Mesendoderm (in vitro differentiated cells): ENCODE results near the gene UBE2H.
A peak's percentile ranks its signal among the peaks of the same experiment; 100 is the strongest.
"Not testable (repeated sequence)": the region's sequence is repeated elsewhere in the genome, so short reads cannot be mapped to it uniquely, and the experiment has no call there.

Experiments used
- DNase-seq: peaks from one replicate; pipeline ENCODE4 v3.0.0; 2013
- H2AK5ac ChIP-seq: 2 replicates; pipeline ENCODE4 v1.6.1; 2013; ENCODE audit warnings: low read length, inconsistent platforms
- H2BK120ac ChIP-seq: 2 replicates; pipeline ENCODE4 v1.6.1; 2013; ENCODE audit warnings: low read depth, mild to moderate bottlenecking, low read length, moderate library complexity, mixed read lengths
- H2BK15ac ChIP-seq: replicated peaks from 2 replicates; pipeline ENCODE4 v1.6.1; 2013; ENCODE audit warnings: low read depth, mild to moderate bottlenecking, moderate library complexity
- H2BK5ac ChIP-seq: 2 replicates; pipeline ENCODE4 v1.6.1; 2013; ENCODE audit warnings: low read length, inconsistent platforms
- H3K18ac ChIP-seq: 2 replicates; pipeline ENCODE4 v1.6.1; 2013; ENCODE audit warnings: mild to moderate bottlenecking, low read length, mixed read lengths
- H3K23ac ChIP-seq: one replicate; pipeline ENCODE4 v1.6.1; 2013; ENCODE audit warnings: low read length
- H3K27ac ChIP-seq: 2 replicates; pipeline ENCODE4 v1.5.1; 2013; ENCODE audit warnings: low read depth, mild to moderate bottlenecking, inconsistent platforms, low read length, moderate library complexity
- H3K27me3 ChIP-seq: 2 replicates; pipeline ENCODE4 v1.6.1; 2013; ENCODE audit warnings: low read length, control low read depth, mild to moderate bottlenecking, inconsistent platforms; ENCODE audit not compliant: insufficient read depth, poor library complexity
- H3K36me3 ChIP-seq: 2 replicates; pipeline ENCODE4 v1.6.1; 2013; ENCODE audit warnings: low read length, inconsistent platforms; ENCODE audit not compliant: control insufficient read depth, insufficient read depth
- H3K4ac ChIP-seq: one replicate; pipeline ENCODE4 v1.6.1; 2013; ENCODE audit warnings: low read depth, mild to moderate bottlenecking, low read length, moderate library complexity
- H3K4me1 ChIP-seq: 2 replicates; pipeline ENCODE4 v1.6.1; 2013; ENCODE audit warnings: low read depth, low read length, inconsistent platforms; ENCODE audit not compliant: control insufficient read depth
- H3K4me2 ChIP-seq: 2 replicates; pipeline ENCODE4 v1.6.1; 2013; ENCODE audit warnings: low read length
- H3K4me3 ChIP-seq: 2 replicates; pipeline ENCODE4 v1.5.1; 2013; ENCODE audit warnings: mild to moderate bottlenecking, low read length
- H3K56ac ChIP-seq: one replicate; pipeline ENCODE4 v1.6.1; 2013; ENCODE audit warnings: low read length
- H3K79me1 ChIP-seq: 2 replicates; pipeline ENCODE4 v1.6.1; 2013; ENCODE audit warnings: low read length, inconsistent platforms
- H3K79me2 ChIP-seq: 2 replicates; pipeline ENCODE4 v1.6.1; 2013; ENCODE audit warnings: mild to moderate bottlenecking, low read length; ENCODE audit not compliant: control insufficient read depth, insufficient read depth
- H3K9ac ChIP-seq: 2 replicates; pipeline ENCODE4 v1.6.1; 2013; ENCODE audit warnings: low read length, inconsistent platforms
- H4K5ac ChIP-seq: one replicate; pipeline ENCODE4 v1.6.1; 2013; ENCODE audit warnings: low read length
- H4K8ac ChIP-seq: one replicate; pipeline ENCODE4 v1.6.1; 2013; ENCODE audit warnings: low read depth, mild to moderate bottlenecking, control low read depth, low read length, moderate library complexity
- WGBS: extraction: QIAGEN DNeasy Blood & Tissue Kit; methylation state at CpG from one replicate; pipeline ENCODE4 v1.1.7; 2013; ENCODE audit warnings: low lambda C conversion rate, missing lambda C conversion rate; ENCODE audit not compliant: insufficient coverage; ENCODE audit errors: extremely low coverage; 5-methylcytosine and 5-hydroxymethylcytosine counted together

The UBE2H gene

DNA sequence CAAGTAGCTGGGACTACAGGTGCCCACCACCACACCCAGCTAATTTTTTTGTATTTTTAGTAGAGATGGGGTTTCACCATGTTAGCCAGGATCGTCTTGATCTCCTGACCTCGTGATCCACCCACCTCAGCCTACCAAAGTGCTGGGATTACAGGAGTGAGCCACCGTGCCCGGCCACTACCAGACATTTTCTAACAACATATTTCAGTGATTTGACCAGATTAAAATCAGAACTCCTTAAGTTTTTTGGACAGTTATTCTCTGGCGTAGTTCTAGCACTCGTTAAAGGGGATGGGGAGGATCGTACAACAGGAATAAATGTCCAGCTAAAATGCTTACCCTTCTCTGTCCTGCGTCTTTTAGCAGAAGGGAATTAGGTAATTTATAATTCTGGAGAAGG, 88.1 kb downstream of the UBE2H start:
- not testable (repeated sequence) for H2BK120ac ChIP-seq, H3K79me2 ChIP-seq, H3K18ac ChIP-seq, H3K23ac ChIP-seq, H3K9ac ChIP-seq, H3K4ac ChIP-seq, H3K79me1 ChIP-seq, H3K4me1 ChIP-seq, H3K27me3 ChIP-seq, H3K27ac ChIP-seq, H2BK5ac ChIP-seq, H2BK15ac ChIP-seq, H3K4me2 ChIP-seq, H4K8ac ChIP-seq, H3K36me3 ChIP-seq, H3K4me3 ChIP-seq, H3K56ac ChIP-seq, H2AK5ac ChIP-seq, DNase-seq, H4K5ac ChIP-seq
- WGBS, result no CpG with 5 or more reads among the region's 8 CpGs

DNA sequence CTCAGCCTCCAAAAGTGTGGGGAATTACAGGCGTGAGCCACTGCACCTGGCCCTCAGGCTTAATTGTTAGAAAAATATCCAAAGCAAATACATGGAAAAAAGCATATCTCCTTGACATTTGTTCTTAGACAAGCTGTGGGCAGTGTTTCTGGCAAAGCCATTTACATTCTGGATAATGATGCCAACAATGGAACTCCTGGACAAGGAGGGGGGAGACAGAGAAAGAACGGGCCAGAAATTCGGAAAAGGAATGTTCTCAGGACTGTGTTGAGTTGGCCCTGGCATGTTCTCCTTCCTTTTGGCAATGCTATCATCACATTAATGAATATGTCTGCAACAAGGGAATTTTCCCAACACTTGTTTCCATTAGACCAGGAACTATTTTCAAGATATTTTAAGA, 88.7 kb downstream of the UBE2H start:
- Histone ChIP-seq H3K79me2 (no peaks in the 10 kb centered on the region), H3K27ac (no peak overlapping the region), H3K23ac (no peak overlapping the region), H3K18ac (no peak overlapping the region), H2BK5ac (no peak overlapping the region), H3K4me2 (no peak overlapping the region), H2AK5ac (no peak overlapping the region), H3K4me3 (no peak overlapping the region), H2BK120ac (no peak overlapping the region), H3K9ac (no peak overlapping the region), H3K79me1 (peaks cover 2% of the 10 kb centered on the region), H3K36me3 (no peaks in the 10 kb centered on the region), H4K8ac (no peak overlapping the region), H4K5ac (no peak overlapping the region), H3K56ac (no peak overlapping the region), H3K4ac (no peak overlapping the region), H2BK15ac (no peak overlapping the region), H3K27me3 (no peaks in the 10 kb centered on the region), H3K4me1 (peaks cover 3% of the 10 kb centered on the region)
- WGBS, result no CpG with 5 or more reads among the region's 3 CpGs
- DNase-seq, result no peak

DNA sequence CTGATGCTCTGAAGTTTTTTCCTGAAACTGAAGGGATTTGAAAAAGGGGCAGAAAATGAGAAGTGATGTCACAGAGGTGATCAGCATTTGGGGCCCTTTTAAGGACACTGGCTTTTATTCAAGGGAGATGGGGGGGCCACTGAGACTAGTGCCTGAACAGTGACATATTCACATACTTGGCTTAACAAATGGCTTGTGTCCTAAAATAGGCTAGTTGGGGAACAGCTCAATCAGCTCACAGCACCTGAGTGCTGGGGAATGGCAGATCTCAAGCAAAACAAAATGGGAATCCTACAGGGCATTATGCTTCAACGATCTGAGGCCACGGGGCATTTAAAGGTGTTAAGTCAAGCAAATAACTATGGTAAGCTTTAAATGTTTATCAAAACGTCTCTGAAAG, 90.1 kb downstream of the UBE2H start:
- Histone ChIP-seq H3K23ac (no peak overlapping the region), H3K4me3 (no peak overlapping the region), H3K18ac (no peak overlapping the region), H3K4me2 (no peak overlapping the region), H4K8ac (no peak overlapping the region), H3K79me1 (peaks cover 2% of the 10 kb centered on the region), H3K4me1 (peaks cover 3% of the 10 kb centered on the region), H4K5ac (no peak overlapping the region), H3K36me3 (no peaks in the 10 kb centered on the region), H3K79me2 (no peaks in the 10 kb centered on the region), H3K4ac (no peak overlapping the region), H2AK5ac (no peak overlapping the region), H2BK5ac (no peak overlapping the region), H3K9ac (no peak overlapping the region), H3K27me3 (no peaks in the 10 kb centered on the region), H3K56ac (no peak overlapping the region), H3K27ac (no peak overlapping the region), H2BK15ac (no peak overlapping the region), H2BK120ac (no peak overlapping the region)
- WGBS, result no CpG with 5 or more reads among the region's 3 CpGs
- peak; percentile 32 for DNase-seq

DNA sequence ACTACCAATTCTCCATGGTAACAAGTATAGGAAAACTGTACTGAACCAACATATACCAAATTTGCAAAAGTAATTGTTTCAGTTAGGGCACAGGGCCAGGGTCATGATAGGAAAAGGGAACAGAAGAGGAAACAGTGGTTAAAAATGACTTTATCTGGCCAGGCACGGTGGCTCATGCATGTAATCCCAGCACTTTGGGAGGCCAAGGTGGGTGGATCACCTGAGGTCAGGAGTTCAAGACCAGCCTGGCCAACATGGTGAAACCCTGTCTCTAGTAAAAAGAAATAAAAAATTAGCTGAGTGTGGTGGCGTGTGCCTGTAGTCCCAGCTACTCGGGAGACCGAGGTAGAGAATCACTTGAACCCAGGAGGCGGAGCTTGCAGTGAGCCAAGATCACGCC, 92.0 kb downstream of the UBE2H start:
- not testable (repeated sequence) for H3K18ac ChIP-seq, H3K27ac ChIP-seq, H2BK5ac ChIP-seq, H3K4me2 ChIP-seq, H3K79me2 ChIP-seq, DNase-seq, H3K36me3 ChIP-seq, H4K5ac ChIP-seq, H3K4me3 ChIP-seq, H3K79me1 ChIP-seq, H2AK5ac ChIP-seq, H3K9ac ChIP-seq, H4K8ac ChIP-seq, H3K56ac ChIP-seq, H2BK15ac ChIP-seq, H3K4me1 ChIP-seq, H3K27me3 ChIP-seq, H3K4ac ChIP-seq, H2BK120ac ChIP-seq, H3K23ac ChIP-seq
- no CpG with 5 or more reads among the region's 6 CpGs for WGBS

DNA sequence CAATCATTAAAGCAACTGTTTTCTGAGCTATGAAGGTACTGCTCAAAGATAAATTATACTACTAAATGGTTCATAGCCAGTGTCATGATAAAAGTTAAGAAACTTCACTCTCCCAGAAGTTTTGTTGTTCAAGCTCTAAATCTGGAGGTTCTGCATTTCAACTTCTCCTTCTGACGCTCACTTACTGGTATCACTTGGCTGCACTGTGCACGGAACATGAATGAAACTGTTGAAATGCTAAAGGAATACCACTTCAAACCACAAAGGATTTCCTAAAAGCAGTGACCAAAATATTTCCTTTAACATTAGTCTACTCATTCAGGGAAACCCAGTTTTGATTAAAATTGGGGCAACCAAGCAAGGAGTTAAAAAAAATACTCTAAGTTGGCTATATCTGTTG, 93.6 kb downstream of the UBE2H start:
- no peak overlapping the region for H3K4me3 ChIP-seq

DNA sequence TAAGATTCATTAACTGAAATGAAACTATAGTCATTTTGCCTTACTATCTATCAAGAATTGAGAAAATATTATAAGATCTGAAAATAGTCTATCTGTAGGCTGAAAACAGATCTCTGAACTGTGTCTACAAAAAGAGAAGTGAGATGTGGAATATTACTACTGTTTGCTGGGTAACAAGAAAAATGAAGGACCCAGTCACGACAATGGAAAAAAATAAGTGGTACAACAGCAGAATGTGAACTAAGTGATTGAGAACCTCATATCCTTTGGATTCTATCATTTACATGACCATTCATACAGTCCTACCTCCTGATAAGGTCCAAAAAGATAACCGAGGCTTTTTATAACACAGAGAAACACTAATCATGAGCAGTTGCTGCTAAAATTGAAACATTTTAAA, 94.3 kb downstream of the UBE2H start:
- Histone ChIP-seq H3K18ac (no peak overlapping the region), H3K4me3 (no peak overlapping the region), H3K79me1 (peaks cover 2% of the 10 kb centered on the region), H3K79me2 (no peaks in the 10 kb centered on the region), H3K27me3 (no peaks in the 10 kb centered on the region), H3K27ac (no peak overlapping the region), H3K23ac (no peak overlapping the region), H3K4me1 (peaks cover 3% of the 10 kb centered on the region), H4K8ac (no peak overlapping the region), H2AK5ac (no peak overlapping the region), H2BK120ac (no peak overlapping the region), H4K5ac (no peak overlapping the region), H2BK5ac (no peak overlapping the region), H3K36me3 (no peaks in the 10 kb centered on the region), H3K4ac (no peak overlapping the region), H3K4me2 (no peak overlapping the region), H3K56ac (no peak overlapping the region), H2BK15ac (no peak overlapping the region), H3K9ac (no peak overlapping the region)
- DNase-seq, result no peak
- WGBS, result no CpG with 5 or more reads among the region's 2 CpGs

More for the DNA sequence above, 93.6 kb downstream of the UBE2H start:
- no peaks in the 10 kb centered on the region for H3K79me2 ChIP-seq
- H2AK5ac ChIP-seq, result no peak overlapping the region
- peaks cover 2% of the 10 kb centered on the region for H3K79me1 ChIP-seq
- H3K36me3 ChIP-seq, result no peaks in the 10 kb centered on the region
- no peak overlapping the region for H3K27ac ChIP-seq
- no peaks in the 10 kb centered on the region for H3K27me3 ChIP-seq
- no peak overlapping the region for H3K4ac ChIP-seq
- no peak overlapping the region for H4K5ac ChIP-seq
- H4K8ac ChIP-seq, result no peak overlapping the region
- no peak overlapping the region for H3K56ac ChIP-seq
- DNase-seq, result no peak
- no peak overlapping the region for H3K9ac ChIP-seq
- peaks cover 3% of the 10 kb centered on the region for H3K4me1 ChIP-seq
- no peak overlapping the region for H3K4me2 ChIP-seq
- no peak overlapping the region for H2BK5ac ChIP-seq
- WGBS, result no CpG with 5 or more reads among the region's 2 CpGs
- H3K23ac ChIP-seq, result no peak overlapping the region
- no peak overlapping the region for H2BK15ac ChIP-seq
- H2BK120ac ChIP-seq, result no peak overlapping the region
- H3K18ac ChIP-seq, result no peak overlapping the region
